SK-N-SH (cell line): Measurements from ENCODE around the gene GRIP2.

Experiments used
- CHD2 ChIP-seq: fragments of 150-350 bp; IDR thresholded peaks from 2 replicates; pipeline ENCODE4 v1.6.1; 2018; ENCODE audit warnings: low read length; ENCODE audit not compliant: partially characterized antibody
- CTCF ChIP-seq: fragments of 200-600 bp; sonication (generic); IDR thresholded peaks from 2 replicates; pipeline ENCODE4 v1.6.1; 2017; ENCODE audit warnings: antibody characterized with exemption, mild to moderate bottlenecking, moderate library complexity
- EP300 ChIP-seq, 2 experiments: IDR thresholded peaks; 2 replicates each; pipeline versions ENCODE4 v1.4.0 to v1.6.1; 2012; ENCODE audit warnings: borderline replicate concordance in 1 of 2, low read depth in 1 of 2, low read length in 1 of 2
- EZH2phosphoT487 ChIP-seq: fragments of 200-600 bp; sonication (generic); IDR thresholded peaks from 2 replicates; pipeline ENCODE4 v1.6.1; 2017; ENCODE audit warnings: low read depth, mixed run types, mild to moderate bottlenecking, antibody characterized with exemption, moderate library complexity, borderline replicate concordance
- MEF2A ChIP-seq: IDR thresholded peaks from 2 replicates; pipeline ENCODE4 v1.4.0; 2012; ENCODE audit warnings: low read depth, borderline replicate concordance
- RAD21 ChIP-seq: IDR thresholded peaks from 2 replicates; pipeline ENCODE4 v1.6.1; 2012; ENCODE audit warnings: mild to moderate bottlenecking, low read length

GRCh38 chr3:14522129-14522691 lies 17.9 kb downstream of the GRIP2 start:
- TF ChIP-seq CTCF: no peak
- no peak for TF ChIP-seq EP300 (IDR thresholded peaks at IDR 0.05; ENCODE audit: borderline replicate concordance in 1 of 2, low read depth in 1 of 2, low read length in 1 of 2)
- TF ChIP-seq RAD21: no peak
- no peak for TF ChIP-seq CHD2
- no peak for TF ChIP-seq EZH2phosphoT487
- no peak for TF ChIP-seq MEF2A
